ENCODE data around the gene PLCG2.

- TF ChIP-seq, protein P1, sequence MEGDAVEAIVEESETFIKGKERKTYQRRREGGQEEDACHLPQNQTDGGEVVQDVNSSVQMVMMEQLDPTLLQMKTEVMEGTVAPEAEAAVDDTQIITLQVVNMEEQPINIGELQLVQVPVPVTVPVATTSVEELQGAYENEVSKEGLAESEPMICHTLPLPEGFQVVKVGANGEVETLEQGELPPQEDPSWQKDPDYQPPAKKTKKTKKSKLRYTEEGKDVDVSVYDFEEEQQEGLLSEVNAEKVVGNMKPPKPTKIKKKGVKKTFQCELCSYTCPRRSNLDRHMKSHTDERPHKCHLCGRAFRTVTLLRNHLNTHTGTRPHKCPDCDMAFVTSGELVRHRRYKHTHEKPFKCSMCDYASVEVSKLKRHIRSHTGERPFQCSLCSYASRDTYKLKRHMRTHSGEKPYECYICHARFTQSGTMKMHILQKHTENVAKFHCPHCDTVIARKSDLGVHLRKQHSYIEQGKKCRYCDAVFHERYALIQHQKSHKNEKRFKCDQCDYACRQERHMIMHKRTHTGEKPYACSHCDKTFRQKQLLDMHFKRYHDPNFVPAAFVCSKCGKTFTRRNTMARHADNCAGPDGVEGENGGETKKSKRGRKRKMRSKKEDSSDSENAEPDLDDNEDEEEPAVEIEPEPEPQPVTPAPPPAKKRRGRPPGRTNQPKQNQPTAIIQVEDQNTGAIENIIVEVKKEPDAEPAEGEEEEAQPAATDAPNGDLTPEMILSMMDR (IDR thresholded peaks at IDR 0.05), result no peak
- no peak for TF ChIP-seq POLR2A (IDR thresholded peaks at IDR 0.05)
Observed at GRCh38 chr16:81927561-81928185, 148.6 kb downstream of the PLCG2 start.

Data from ovary (tissue), 3 donors.